Neural progenitor cell (in vitro differentiated cells): ENCODE measurements around the gene BANF1.

Source experiments
- EZH2 ChIP-seq: fragments of 200-600 bp; sonication (generic); IDR thresholded peaks from 2 replicates; pipeline ENCODE4 v1.6.1; 2017; ENCODE audit warnings: antibody characterized with exemption, mild to moderate bottlenecking, moderate library complexity
- TF ChIP-seq, protein P1 (sequence below): fragments of 200-600 bp; sonication (generic); IDR thresholded peaks from 2 replicates; pipeline ENCODE4 v1.5.1; 2017; ENCODE audit warnings: antibody characterized with exemption, mild to moderate bottlenecking

GRCh38 chr11:65988791-65989592 lies 13.3 kb upstream of the BANF1 start:
- TF ChIP-seq, protein P1, sequence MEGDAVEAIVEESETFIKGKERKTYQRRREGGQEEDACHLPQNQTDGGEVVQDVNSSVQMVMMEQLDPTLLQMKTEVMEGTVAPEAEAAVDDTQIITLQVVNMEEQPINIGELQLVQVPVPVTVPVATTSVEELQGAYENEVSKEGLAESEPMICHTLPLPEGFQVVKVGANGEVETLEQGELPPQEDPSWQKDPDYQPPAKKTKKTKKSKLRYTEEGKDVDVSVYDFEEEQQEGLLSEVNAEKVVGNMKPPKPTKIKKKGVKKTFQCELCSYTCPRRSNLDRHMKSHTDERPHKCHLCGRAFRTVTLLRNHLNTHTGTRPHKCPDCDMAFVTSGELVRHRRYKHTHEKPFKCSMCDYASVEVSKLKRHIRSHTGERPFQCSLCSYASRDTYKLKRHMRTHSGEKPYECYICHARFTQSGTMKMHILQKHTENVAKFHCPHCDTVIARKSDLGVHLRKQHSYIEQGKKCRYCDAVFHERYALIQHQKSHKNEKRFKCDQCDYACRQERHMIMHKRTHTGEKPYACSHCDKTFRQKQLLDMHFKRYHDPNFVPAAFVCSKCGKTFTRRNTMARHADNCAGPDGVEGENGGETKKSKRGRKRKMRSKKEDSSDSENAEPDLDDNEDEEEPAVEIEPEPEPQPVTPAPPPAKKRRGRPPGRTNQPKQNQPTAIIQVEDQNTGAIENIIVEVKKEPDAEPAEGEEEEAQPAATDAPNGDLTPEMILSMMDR: peak; percentile 99
- no peak for TF ChIP-seq EZH2
